GM18858 (cell line): ENCODE data around the gene PLEKHA1.

Experiments used
- ATAC-seq: cut with Tn5 transposase; IDR thresholded peaks from one replicate; pipeline ENCODE4 v1.9.1; 2021; ENCODE audit not compliant: unreplicated experiment

Gene PLEKHA1

GRCh38 chr10:122459561-122460273 is 85.2 kb downstream of the PLEKHA1 start:
- ATAC-seq, result no peak

- ATAC-seq, result no peak
Measured at GRCh38 chr10:122460891-122461293, 86.4 kb downstream of the PLEKHA1 start.

GRCh38 chr10:122461367-122461728 is 86.8 kb downstream of the PLEKHA1 start, which contains the start of gene HTRA1:
Gene HTRA1 (plus strand): TSS chr10:122461553. CDS start chr10:122461653, 100 bp downstream.
- no peak for ATAC-seq

GRCh38 chr10:122461729-122462532 is 87.4 kb downstream of the PLEKHA1 start:
- no peak for ATAC-seq

- no peak for ATAC-seq
Measured at GRCh38 chr10:122462533-122463465, 88.3 kb downstream of the PLEKHA1 start.

- ATAC-seq, result no peak
Measured at GRCh38 chr10:122463466-122464249, 89.2 kb downstream of the PLEKHA1 start.

- no peak for ATAC-seq
Measured at GRCh38 chr10:122464250-122464510, 89.7 kb downstream of the PLEKHA1 start.

- no peak for ATAC-seq
Measured at GRCh38 chr10:122464586-122464985, 90.1 kb downstream of the PLEKHA1 start.

GRCh38 chr10:122465401-122466040 is 91.0 kb downstream of the PLEKHA1 start:
- ATAC-seq, result no peak

GRCh38 chr10:122466951-122467381 is 92.5 kb downstream of the PLEKHA1 start:
- ATAC-seq, result no peak

- no peak for ATAC-seq
Measured at GRCh38 chr10:122467701-122468100, 93.2 kb downstream of the PLEKHA1 start.

GRCh38 chr10:122468307-122468925 is 93.9 kb downstream of the PLEKHA1 start:
- ATAC-seq, result no peak

GRCh38 chr10:122468926-122469781 is 94.6 kb downstream of the PLEKHA1 start:
- ATAC-seq, result no peak

GRCh38 chr10:122469848-122470247 is 95.3 kb downstream of the PLEKHA1 start:
- ATAC-seq, result no peak

GRCh38 chr10:122471531-122472177 is 97.1 kb downstream of the PLEKHA1 start:
- no peak for ATAC-seq

- no peak for ATAC-seq
Measured at GRCh38 chr10:122473116-122473515, 98.6 kb downstream of the PLEKHA1 start.

- ATAC-seq, result no peak
Measured at GRCh38 chr10:122474131-122474818, 99.8 kb downstream of the PLEKHA1 start.

GRCh38 chr10:122475100-122475499 is 100.6 kb downstream of the PLEKHA1 start:
- ATAC-seq, result no peak
